Breast epithelium (tissue), 4 donors: Measurements from ENCODE around the gene POLD1. TPM values are rescaled to one million over a fixed set of nuclear protein-coding genes. Genes with fewer than 3 reads are reported as not detected.

ENCODE experiments used
- DNase-seq, 2 donors: peaks; one replicate each; pipeline ENCODE4 v3.0.0-alpha.2; 2019; ENCODE audit warnings: low spot score in 2 of 2
- H3K27ac ChIP-seq, 2 donors: fragments of 200-600 bp; sonication (generic) in 1 of 2; one replicate each; pipeline ENCODE4 v1.5.1; 2016 to 2019; ENCODE audit warnings: mild to moderate bottlenecking in 1 of 2
- H3K27me3 ChIP-seq, 2 donors: fragments of 200-600 bp; sonication (generic) in 1 of 2; one replicate each; pipeline versions ENCODE4 v1.5.1 to v1.6.0; 2017 to 2019; ENCODE audit warnings: control low read depth in 1 of 2, mild to moderate bottlenecking in 1 of 2
- H3K36me3 ChIP-seq: fragments of 200-600 bp; one replicate; pipeline ENCODE4 v1.5.1; 2019
- H3K4me1 ChIP-seq, 2 donors: fragments of 200-600 bp; sonication (generic); one replicate each; pipeline ENCODE4 v1.5.1; 2016 to 2019; ENCODE audit warnings: control low read depth in 1 of 2
- H3K4me3 ChIP-seq, 3 donors: fragments of 200-600 bp; sonication (generic); 1 replicate in 2 of 3; 2 replicates in 1 of 3; pipeline ENCODE4 v1.5.1; 2016 to 2019; ENCODE audit warnings: mild to moderate bottlenecking in 3 of 3, moderate library complexity in 2 of 3
- H3K9me3 ChIP-seq, 2 donors: fragments of 200-600 bp; sonication (generic) in 1 of 2; one replicate each; pipeline ENCODE4 v1.5.1; 2016 to 2019; ENCODE audit warnings: control low read depth in 1 of 2
- POLR2A ChIP-seq: fragments of 450-650 bp; IDR thresholded peaks from one replicate; pipeline ENCODE4 v1.6.1; 2016; ENCODE audit warnings: antibody characterized with exemption, mild to moderate bottlenecking, moderate library complexity
- POLR2AphosphoS5 ChIP-seq, 3 donors: sonication (generic); formaldehyde crosslinking; IDR thresholded peaks; one replicate each; pipeline ENCODE4 v1.6.1; 2017; ENCODE audit warnings: antibody characterized with exemption in 3 of 3
- intact Hi-C: fragments of 100-400 bp; cut with DNase I; formaldehyde crosslinking; loops from one replicate; pipeline ENCODE4 v1.15.1; 2023; ENCODE audit warnings: low total_unique reads
- total RNA-seq, 3 donors: library from RNA; depleted of rRNA; stranded (reverse); fragments of >200 nt; gene quantifications; one replicate each; pipeline ENCODE4 v1.1.0, GENCODE V29; 2016
- TF ChIP-seq, protein P1 (sequence below), 3 donors: fragments of 450-650 bp; IDR thresholded peaks; one replicate each; pipeline ENCODE4 v1.5.1; 2016 to 2017; ENCODE audit warnings: antibody characterized with exemption in 3 of 3, mild to moderate bottlenecking in 3 of 3, moderate library complexity in 3 of 3

Gene POLD1
- total RNA-seq, 3 donors from 2014 or later = 13.8 to 17.3 (median 16.0) TPM

DNA sequence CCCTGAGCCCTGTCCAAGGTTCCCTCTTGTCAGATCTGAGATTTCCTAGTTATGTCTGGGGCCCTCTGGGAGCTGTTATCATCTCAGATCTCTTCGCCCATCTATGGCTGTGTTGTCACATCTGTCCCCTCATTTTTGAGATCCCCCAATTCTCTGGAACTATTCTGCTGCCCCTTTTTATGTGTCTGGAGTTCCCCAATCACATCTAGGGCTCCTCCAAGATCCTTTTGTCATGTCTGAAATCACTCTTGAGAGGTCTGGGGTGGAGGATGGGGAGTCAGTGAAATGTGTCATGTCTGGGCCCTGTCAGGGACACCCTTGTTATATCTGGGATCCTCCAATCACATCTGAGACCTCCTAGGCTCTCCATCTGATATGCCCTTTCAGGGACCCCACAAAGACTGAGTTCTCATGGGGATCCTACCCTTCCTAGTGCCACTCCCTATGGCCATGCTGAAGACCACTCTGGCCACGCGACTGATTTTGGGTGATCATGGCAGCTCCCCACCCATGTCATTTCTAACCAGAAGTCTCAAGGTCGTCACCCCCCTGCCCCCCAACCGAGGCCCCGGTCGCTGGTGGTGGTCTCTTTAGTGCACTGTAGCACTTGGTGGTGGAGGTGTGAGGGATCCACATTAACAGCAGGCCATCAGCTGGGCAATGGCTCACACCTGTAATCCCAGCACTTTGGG is 44.8 kb downstream of the POLD1 start:
- Histone ChIP-seq H3K27ac (no peak overlapping the region), H3K27me3 (peaks cover 0 to 4% of the 10 kb centered on the region in 2 donors)
- intact Hi-C loops = loop anchor here (2.0 kb wide), 1 partner anchor 36 kb away; no protein-coding TSS in a partner anchor

DNA sequence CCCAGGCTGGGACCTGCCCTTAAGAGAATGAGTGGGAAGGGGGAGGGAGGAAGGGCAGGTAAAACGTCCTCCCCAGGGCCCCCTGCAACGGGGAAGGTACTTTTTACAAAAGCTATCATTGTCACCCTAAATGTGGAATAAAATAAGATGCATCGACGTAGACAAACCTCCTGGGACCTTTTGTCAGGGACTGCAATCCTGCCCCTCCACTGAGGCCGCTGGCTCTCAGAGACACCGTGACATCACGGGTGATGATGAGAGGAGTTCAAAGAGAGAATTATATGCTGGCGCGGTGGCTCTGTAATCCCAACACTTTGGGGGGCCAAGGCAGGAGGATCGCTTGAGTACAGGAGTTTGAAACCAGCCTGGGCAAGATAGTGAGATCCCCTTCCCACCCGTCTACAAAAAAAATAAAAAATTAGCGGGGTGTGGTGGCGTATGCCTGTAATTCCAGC is 46.8 kb downstream of the POLD1 start:
- TF ChIP-seq, protein P1, sequence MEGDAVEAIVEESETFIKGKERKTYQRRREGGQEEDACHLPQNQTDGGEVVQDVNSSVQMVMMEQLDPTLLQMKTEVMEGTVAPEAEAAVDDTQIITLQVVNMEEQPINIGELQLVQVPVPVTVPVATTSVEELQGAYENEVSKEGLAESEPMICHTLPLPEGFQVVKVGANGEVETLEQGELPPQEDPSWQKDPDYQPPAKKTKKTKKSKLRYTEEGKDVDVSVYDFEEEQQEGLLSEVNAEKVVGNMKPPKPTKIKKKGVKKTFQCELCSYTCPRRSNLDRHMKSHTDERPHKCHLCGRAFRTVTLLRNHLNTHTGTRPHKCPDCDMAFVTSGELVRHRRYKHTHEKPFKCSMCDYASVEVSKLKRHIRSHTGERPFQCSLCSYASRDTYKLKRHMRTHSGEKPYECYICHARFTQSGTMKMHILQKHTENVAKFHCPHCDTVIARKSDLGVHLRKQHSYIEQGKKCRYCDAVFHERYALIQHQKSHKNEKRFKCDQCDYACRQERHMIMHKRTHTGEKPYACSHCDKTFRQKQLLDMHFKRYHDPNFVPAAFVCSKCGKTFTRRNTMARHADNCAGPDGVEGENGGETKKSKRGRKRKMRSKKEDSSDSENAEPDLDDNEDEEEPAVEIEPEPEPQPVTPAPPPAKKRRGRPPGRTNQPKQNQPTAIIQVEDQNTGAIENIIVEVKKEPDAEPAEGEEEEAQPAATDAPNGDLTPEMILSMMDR (IDR thresholded peaks at IDR 0.05) = no peak
- TF ChIP-seq POLR2AphosphoS5 (IDR thresholded peaks at IDR 0.05) (no peak), POLR2A (no peak)
- peak overlapping the region in 1 of 2 donors; percentile 74 for H3K27ac ChIP-seq
- intact Hi-C loops = no loop called here

More for the DNA sequence above, 44.8 kb downstream of the POLD1 start:
- peaks cover 0 to 4% of the 10 kb centered on the region in 2 donors for H3K4me1 ChIP-seq
- no peak overlapping the region for H3K4me3 ChIP-seq
- DNase-seq = no peak
- TF ChIP-seq POLR2AphosphoS5 (IDR thresholded peaks at IDR 0.05) (no peak), POLR2A (no peak)
- TF ChIP-seq, protein P1 (IDR thresholded peaks at IDR 0.05) = no peak
- no peaks in the 10 kb centered on the region for H3K9me3 ChIP-seq
- H3K36me3 ChIP-seq = no peaks in the 10 kb centered on the region

DNA sequence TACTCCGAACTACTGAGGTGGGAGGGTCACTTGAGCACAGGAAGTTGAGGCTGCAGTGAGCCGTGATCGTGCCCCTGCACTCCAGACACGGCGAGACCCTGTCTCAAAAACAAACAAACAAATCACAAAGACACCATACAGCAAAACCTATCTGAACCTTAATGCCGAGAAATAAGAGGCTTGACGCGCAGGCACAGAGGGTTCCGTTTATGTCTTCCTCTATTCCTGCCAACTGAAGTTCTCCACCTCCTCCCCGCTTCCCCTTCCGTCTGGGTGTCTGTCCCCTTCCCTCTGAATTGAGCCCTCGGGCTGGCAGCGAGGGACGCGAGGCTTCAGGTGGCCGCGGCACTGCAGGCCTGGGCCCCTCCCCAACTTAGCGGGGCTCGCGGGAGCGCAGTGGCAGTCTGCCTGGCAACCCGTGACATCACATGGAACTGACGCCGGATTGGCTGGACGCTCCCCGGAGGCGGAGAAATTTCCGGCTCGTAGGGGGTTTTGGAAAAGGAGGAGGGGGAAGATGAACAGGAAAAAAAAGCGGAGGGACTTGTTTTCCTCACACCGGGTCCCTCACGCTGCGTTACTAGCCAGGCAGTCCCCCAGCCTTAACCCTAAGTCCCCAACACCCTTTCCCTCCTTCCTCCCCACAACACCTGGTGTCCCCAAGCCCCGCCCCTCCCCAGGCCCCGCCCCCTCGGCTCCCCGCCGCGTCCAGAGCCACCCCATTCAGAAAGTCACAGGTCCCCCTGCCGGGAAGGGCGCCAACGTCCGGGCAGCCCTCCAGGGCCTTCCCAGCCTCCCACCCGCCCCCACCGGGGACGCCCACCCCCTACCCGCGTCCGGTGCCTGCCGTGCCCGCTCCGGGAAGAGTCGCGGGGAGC is 47.4 kb downstream of the POLD1 start:
- intact Hi-C loops = no loop called here
- H3K27me3 ChIP-seq = peaks cover 0 to 4% of the 10 kb centered on the region in 2 donors

More for the DNA sequence above, 46.8 kb downstream of the POLD1 start:
- no peak for DNase-seq
- Histone ChIP-seq H3K36me3 (no peaks in the 10 kb centered on the region), H3K4me3 (peak overlapping the region; percentile 49 to 80 (median 72)), H3K4me1 (peaks cover 0 to 4% of the 10 kb centered on the region in 2 donors), H3K9me3 (no peaks in the 10 kb centered on the region), H3K27me3 (peaks cover 0 to 4% of the 10 kb centered on the region in 2 donors)

DNA sequence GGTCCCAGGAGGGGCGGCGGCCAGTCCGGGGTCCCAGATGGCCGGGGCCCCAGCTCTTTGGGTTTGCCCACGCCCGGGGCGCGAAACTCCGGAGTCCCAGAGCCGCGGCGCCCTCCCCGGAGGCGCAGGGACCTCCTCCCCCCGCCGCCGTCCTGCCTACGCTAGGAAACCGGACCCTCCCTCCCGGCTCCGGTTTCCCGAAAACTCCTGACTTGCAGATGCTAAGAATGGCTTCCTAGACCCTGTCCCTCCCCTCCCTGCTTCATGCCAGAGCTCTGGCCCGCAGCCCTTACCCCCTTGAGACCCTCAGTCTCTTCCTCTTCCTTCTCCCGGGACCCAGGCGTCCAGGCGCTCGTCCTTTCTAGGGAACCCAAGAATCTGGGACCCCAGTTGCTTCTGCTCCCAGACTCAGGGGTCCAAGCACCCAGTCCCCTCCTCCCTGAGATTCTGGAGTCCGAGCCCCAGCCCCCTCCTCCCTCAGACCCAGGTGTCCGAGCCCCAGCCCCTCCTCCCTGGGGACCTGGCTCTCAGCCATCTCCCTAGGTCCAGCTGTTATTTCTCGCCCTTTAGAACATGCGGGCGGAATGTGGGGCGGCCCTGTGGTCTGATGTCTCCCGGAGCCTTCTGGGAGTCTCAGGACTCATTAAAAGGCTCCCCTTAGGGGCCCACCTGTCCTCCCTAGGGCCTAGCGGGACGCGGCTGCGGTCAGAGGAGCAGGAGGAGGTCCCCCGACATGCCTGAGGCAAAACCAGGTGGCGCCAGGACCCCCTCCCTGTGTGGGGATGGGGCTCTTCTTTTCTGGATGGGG is 48.3 kb downstream of the POLD1 start, which contains the start of gene MYBPC2:
TSS of gene MYBPC2 (plus strand) at position 672 of the 808 bp plus-strand sequence. CDS start at position 734, 62 bp downstream.
- Histone ChIP-seq H3K9me3 (no peaks in the 10 kb centered on the region), H3K27ac (peak within 1 kb of the TSS; percentile 74 to 81), H3K27me3 (peaks cover 0 to 4% of the 10 kb centered on the region in 2 donors), H3K4me3 (peak within 1 kb of the TSS; percentile 49 to 80 (median 72)), H3K36me3 (no peaks in the 10 kb centered on the region), H3K4me1 (peaks cover 0 to 4% of the 10 kb centered on the region in 2 donors)
- intact Hi-C loops = no loop called here
- TF ChIP-seq POLR2AphosphoS5 (IDR thresholded peaks at IDR 0.05) (no peak), POLR2A (no peak)
- TF ChIP-seq, protein P1 (IDR thresholded peaks at IDR 0.05) = no peak
- DNase-seq = no peak

More for the DNA sequence above, 47.4 kb downstream of the POLD1 start:
- Histone ChIP-seq H3K4me3 (peak overlapping the region; percentile 49 to 80 (median 72)), H3K27ac (peak overlapping the region; percentile 74 to 81), H3K4me1 (peaks cover 0 to 4% of the 10 kb centered on the region in 2 donors), H3K36me3 (no peaks in the 10 kb centered on the region), H3K9me3 (no peaks in the 10 kb centered on the region)
- DNase-seq = peak; percentile 66 to 85
- TF ChIP-seq POLR2AphosphoS5 (IDR thresholded peaks at IDR 0.05) (peak in 2 of 3 donors; percentile 36 to 48), POLR2A (no peak)
- TF ChIP-seq, protein P1 (IDR thresholded peaks at IDR 0.05) = no peak
